ENCODE measurements around the gene RAD51B. TPM values are rescaled to one million over a fixed set of nuclear protein-coding genes. Genes with fewer than 3 reads are reported as not detected.
"Not testable (repeated sequence)": the region's sequence is repeated elsewhere in the genome, so short reads cannot be mapped to it uniquely, and the experiment has no call there.

RAD51B gene
- total and polyA plus RNA-seq, 8 donors = 1.8 to 30.7 (median 15.3) TPM

GRCh38 chr14:68043752-68044151 lies 224.2 kb downstream of the RAD51B start:
- Histone ChIP-seq H3K36me3 (no peaks in the 10 kb centered on the region), H3K4me3 (no peak overlapping the region), H3K27me3 (no peaks in the 10 kb centered on the region), H3K9me3 (no peaks in the 10 kb centered on the region), H3K27ac (peak overlapping the region in 3 of 5 donors; percentile 0 to 86 (median 28)), H3K4me1 (peaks cover 0 to 57% (median 18%) of the 10 kb centered on the region in 4 donors)
- intact Hi-C loops (cut with DNase I; ENCODE audit: low total_unique reads) = no loop called here
- TF ChIP-seq EP300 (IDR thresholded peaks at IDR 0.05) (no peak), CTCF (IDR thresholded peaks at IDR 0.05) (no peak), POLR2A (IDR thresholded peaks at IDR 0.05) (no peak), POLR2AphosphoS5 (IDR thresholded peaks at IDR 0.05) (no peak)
- DNase-seq = no peak

DNA sequence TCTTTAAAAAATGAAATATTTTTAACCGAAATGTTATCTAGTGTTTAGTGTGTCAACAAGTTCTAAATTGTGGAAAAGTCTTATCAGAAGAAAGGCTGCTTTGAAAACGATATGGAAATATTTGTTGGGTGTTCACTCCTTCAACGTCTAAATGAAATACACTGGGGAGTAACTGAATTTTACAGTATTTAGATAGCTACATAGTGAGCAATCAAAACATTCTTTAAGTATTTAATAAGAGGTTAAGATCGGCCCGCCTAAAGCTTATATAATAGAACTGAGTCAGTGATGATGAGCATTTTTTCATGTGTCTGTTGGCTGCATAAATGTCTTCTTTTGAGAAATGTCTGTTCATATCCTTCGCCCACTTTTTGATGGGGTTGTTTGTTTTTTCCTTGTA lies 228.3 kb downstream of the RAD51B start:
- intact Hi-C loops (cut with DNase I; ENCODE audit: low total_unique reads) = no loop called here
- no peaks in the 10 kb centered on the region for H3K36me3 ChIP-seq
- WGBS, 5 donors = 32 to 55% (median 37%) methylated on average over 6 of the region's 6 CpGs

DNA sequence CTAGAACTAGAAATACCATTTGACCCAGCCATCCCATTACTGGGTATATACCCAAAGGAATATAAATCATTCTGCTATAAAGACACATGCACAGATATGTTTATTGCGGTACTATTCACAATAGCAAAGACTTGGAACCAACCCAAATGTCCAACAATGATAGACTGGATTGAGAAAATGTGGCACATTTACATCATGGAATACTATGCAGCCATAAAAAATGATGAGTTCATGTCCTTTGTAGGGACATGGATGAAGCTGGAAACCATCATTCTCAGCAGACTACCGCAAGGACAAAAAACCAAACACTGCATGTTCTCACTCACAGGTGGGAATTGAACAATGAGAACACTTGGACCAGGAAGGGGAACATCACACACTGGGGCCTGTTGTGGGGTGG lies 229.2 kb downstream of the RAD51B start:
- DNase-seq; H3K36me3 ChIP-seq; H3K27me3 ChIP-seq; H3K4me3 ChIP-seq; H3K9me3 ChIP-seq; intact Hi-C loops (cut with DNase I; ENCODE audit: low total_unique reads); H3K27ac ChIP-seq: not testable (repeated sequence)
- H3K4me1 ChIP-seq = peaks cover 0 to 29% (median 3%) of the 10 kb centered on the region in 4 donors
- 84 to 100% (median 100%) methylated on average over 2 of the region's 2 CpGs for WGBS, 5 donors

More for the DNA sequence above, 228.3 kb downstream of the RAD51B start:
- Histone ChIP-seq H3K27ac (peak overlapping the region in 2 of 5 donors; percentile 18 to 37), H3K4me1 (peaks cover 0 to 38% (median 8%) of the 10 kb centered on the region in 4 donors), H3K27me3 (no peaks in the 10 kb centered on the region), H3K9me3 (no peaks in the 10 kb centered on the region), H3K4me3 (no peak overlapping the region)
- TF ChIP-seq POLR2A (IDR thresholded peaks at IDR 0.05) (no peak), POLR2AphosphoS5 (IDR thresholded peaks at IDR 0.05) (no peak), EP300 (IDR thresholded peaks at IDR 0.05) (no peak), CTCF (IDR thresholded peaks at IDR 0.05) (no peak)
- peak in 1 of 2 donors; percentile 33 for DNase-seq

DNA sequence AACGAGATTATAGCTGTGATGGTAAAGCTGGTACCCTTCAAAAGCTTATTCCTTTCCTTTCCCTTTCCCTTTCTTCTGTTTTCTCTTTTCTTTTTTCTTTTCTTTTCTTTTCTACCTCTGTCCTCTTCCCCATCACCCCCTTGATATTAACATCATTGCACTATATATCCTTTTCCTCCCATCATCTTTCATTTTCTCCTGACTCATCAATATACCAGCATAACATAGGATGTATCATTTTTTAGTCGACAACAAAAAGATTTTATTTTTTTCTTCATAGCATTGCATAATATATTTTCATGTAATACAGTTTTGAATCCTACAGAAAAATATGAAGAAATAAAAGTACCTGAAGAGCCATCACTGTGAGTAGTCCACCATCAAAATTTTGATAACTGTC lies 230.6 kb downstream of the RAD51B start:
- Histone ChIP-seq H3K36me3 (no peaks in the 10 kb centered on the region), H3K4me1 (peaks cover 0 to 19% (median 3%) of the 10 kb centered on the region in 4 donors), H3K27ac (no peak overlapping the region), H3K9me3 (no peaks in the 10 kb centered on the region), H3K4me3 (no peak overlapping the region), H3K27me3 (no peaks in the 10 kb centered on the region)
- intact Hi-C loops (cut with DNase I; ENCODE audit: low total_unique reads) = no loop called here
- WGBS, 5 donors = 94 to 100% (median 96%) methylated on average over 2 of the region's 2 CpGs
- DNase-seq = no peak
- TF ChIP-seq POLR2AphosphoS5 (IDR thresholded peaks at IDR 0.05) = no peak
- TF ChIP-seq CTCF (IDR thresholded peaks at IDR 0.05) = no peak
- TF ChIP-seq POLR2A (IDR thresholded peaks at IDR 0.05) = no peak
- no peak for TF ChIP-seq EP300 (IDR thresholded peaks at IDR 0.05)

DNA sequence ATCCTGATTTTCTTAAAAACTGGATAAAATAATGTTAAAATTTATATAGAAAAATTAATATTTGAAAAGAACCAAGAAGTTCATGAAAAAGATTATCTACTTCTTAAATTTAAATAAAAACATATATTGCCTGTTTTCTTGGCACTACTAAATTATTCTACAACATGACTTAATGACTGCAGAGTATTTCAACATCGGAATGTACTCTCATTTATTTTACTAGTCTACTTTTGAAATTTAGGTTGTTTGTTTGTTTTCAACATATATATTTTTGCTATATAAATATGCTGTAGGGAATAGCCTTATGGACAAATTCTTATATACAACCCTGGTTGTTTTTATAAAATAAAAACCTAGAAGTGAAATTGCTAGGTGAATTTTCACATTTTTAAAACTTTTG lies 231.6 kb downstream of the RAD51B start:
- H3K27me3 ChIP-seq = no peaks in the 10 kb centered on the region
- no peak for DNase-seq
- H3K9me3 ChIP-seq = no peaks in the 10 kb centered on the region
- H3K27ac ChIP-seq = no peak overlapping the region
- intact Hi-C loops (cut with DNase I; ENCODE audit: low total_unique reads) = no loop called here
- no peaks in the 10 kb centered on the region for H3K36me3 ChIP-seq
- WGBS, 5 donors = 96 to 98% (median 97%) methylated on average over 1 of the region's 1 CpG
- peaks cover 0 to 9% (median 1%) of the 10 kb centered on the region in 4 donors for H3K4me1 ChIP-seq
- no peak overlapping the region for H3K4me3 ChIP-seq
- TF ChIP-seq CTCF (IDR thresholded peaks at IDR 0.05) (no peak), POLR2A (IDR thresholded peaks at IDR 0.05) (no peak), POLR2AphosphoS5 (IDR thresholded peaks at IDR 0.05) (no peak), EP300 (IDR thresholded peaks at IDR 0.05) (no peak)
